Upper lobe of left lung (tissue), 4 donors: Measurements from ENCODE around the gene IRGM.

Source experiments
- CTCF ChIP-seq, 6 experiments: fragments of 450-650 bp in 4 of 6; fragments of 200-600 bp in 2 of 6; sonication (generic) in 2 of 6; IDR thresholded peaks; one replicate each; pipeline ENCODE4 v1.5.1; 2016 to 2019; ENCODE audit warnings: antibody characterized with exemption in 6 of 6
- POLR2A ChIP-seq, 4 donors: fragments of 450-650 bp; IDR thresholded peaks; one replicate each; pipeline ENCODE4 v1.5.1; 2016 to 2017; ENCODE audit warnings: antibody characterized with exemption in 4 of 4, mild to moderate bottlenecking in 2 of 4
- POLR2AphosphoS5 ChIP-seq, 2 donors: sonication (generic); formaldehyde crosslinking; IDR thresholded peaks; one replicate each; pipeline ENCODE4 v1.5.1; 2017; ENCODE audit warnings: antibody characterized with exemption in 2 of 2

DNA sequence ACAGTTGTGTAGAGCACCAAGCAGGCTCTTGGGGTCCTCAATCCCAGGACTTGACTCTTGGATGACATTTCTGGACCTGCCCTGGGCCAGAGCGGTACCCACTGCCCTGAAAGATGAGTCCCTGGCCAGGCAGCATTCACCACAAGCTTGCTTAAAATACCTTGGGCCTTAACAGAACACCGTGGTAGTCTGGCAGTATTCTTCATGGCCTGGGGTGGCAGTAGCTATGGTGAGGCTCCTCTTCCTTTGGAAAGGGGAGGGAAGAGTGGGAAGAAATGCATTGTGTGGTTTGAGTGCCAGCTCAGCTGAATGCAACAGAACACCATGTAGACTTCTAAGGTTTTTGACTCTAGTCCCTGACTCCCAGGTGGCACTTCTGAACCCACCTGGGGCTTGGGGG, 29.4 kb upstream of the IRGM start:
- TF ChIP-seq CTCF (IDR thresholded peaks at IDR 0.05) (no peak), POLR2AphosphoS5 (IDR thresholded peaks at IDR 0.05) (no peak), POLR2A (IDR thresholded peaks at IDR 0.05) (no peak)
